Thoracic aorta (tissue), 2 donors: ENCODE measurements around the gene GATA1. TPM values are rescaled to one million over a fixed set of nuclear protein-coding genes. Genes with fewer than 3 reads are reported as not detected.

Source experiments
- ATAC-seq: fragments of 150-250 bp; one replicate; pipeline ENCODE4 v1.8.0; 2017; ENCODE audit warnings: low read depth; ENCODE audit not compliant: insufficient number of reproducible peaks, low FRiP score
- DNase-seq: peaks from one replicate; pipeline ENCODE4 v3.0.0-alpha.2; 2020; ENCODE audit warnings: low spot score
- H3K27ac ChIP-seq, 2 donors: fragments of 200-600 bp; sonication (generic); 1 replicate in 1 of 2; 2 replicates in 1 of 2; pipeline ENCODE4 v1.5.1; 2016; ENCODE audit warnings: mild to moderate bottlenecking in 2 of 2, moderate library complexity in 2 of 2
- H3K27me3 ChIP-seq: fragments of 200-600 bp; sonication (generic); replicated peaks from 2 replicates; pipeline ENCODE4 v1.6.0; 2016; ENCODE audit warnings: mild to moderate bottlenecking; ENCODE audit not compliant: insufficient read depth
- H3K36me3 ChIP-seq: fragments of 200-600 bp; sonication (generic); one replicate; pipeline ENCODE4 v1.5.1; 2016
- H3K4me1 ChIP-seq, 2 donors: fragments of 200-600 bp; sonication (generic); 1 replicate in 1 of 2; 2 replicates in 1 of 2; pipeline versions ENCODE4 v1.5.1 to v1.6.0; 2016; ENCODE audit warnings: low read depth in 2 of 2, mild to moderate bottlenecking in 1 of 2; ENCODE audit not compliant: control insufficient read depth in 1 of 2
- H3K4me3 ChIP-seq: fragments of 200-600 bp; sonication (generic); 2 replicates; pipeline ENCODE4 v1.5.1; 2016; ENCODE audit warnings: mild to moderate bottlenecking
- H3K9me3 ChIP-seq: fragments of 200-600 bp; sonication (generic); 2 replicates; pipeline ENCODE4 v1.5.1; 2016
- CTCF ChIP-seq: fragments of 200-600 bp; sonication (generic); IDR thresholded peaks from one replicate; pipeline ENCODE4 v1.5.1; 2019; ENCODE audit warnings: antibody characterized with exemption
- total RNA-seq, 2 donors: library from RNA; depleted of rRNA; stranded (reverse); fragments of >200 nt; gene quantifications; one replicate each; pipeline versions ENCODE4 v1.1.0 to v1.2.3, GENCODE V29; 2016

The GATA1 gene
- total RNA-seq, 2 donors from 2014 or later = 1.4 TPM; not detected in 1

- Histone ChIP-seq H3K4me3 (no peak overlapping the region), H3K9me3 (no peaks in the 10 kb centered on the region), H3K27me3 (no peaks in the 10 kb centered on the region), H3K36me3 (no peaks in the 10 kb centered on the region), H3K27ac (no peak overlapping the region), H3K4me1 (no peaks in the 10 kb centered on the region)
- no peak for TF ChIP-seq CTCF
- ATAC-seq (no peak), DNase-seq (no peak)
Measured at GRCh38 chrX:48745222-48745621, 41.2 kb upstream of the GATA1 start.

GRCh38 chrX:48747415-48748016 is 38.9 kb upstream of the GATA1 start:
- H3K4me1 ChIP-seq = no peaks in the 10 kb centered on the region
- no peak for TF ChIP-seq CTCF

GRCh38 chrX:48749182-48749581 is 37.2 kb upstream of the GATA1 start:
- no peak for TF ChIP-seq CTCF
- H3K9me3 ChIP-seq = no peaks in the 10 kb centered on the region
- DNase-seq (no peak), ATAC-seq (no peak)
- H3K27me3 ChIP-seq = no peaks in the 10 kb centered on the region
- H3K4me1 ChIP-seq = no peaks in the 10 kb centered on the region
- H3K4me3 ChIP-seq = no peak overlapping the region
- no peaks in the 10 kb centered on the region for H3K36me3 ChIP-seq
- no peak overlapping the region for H3K27ac ChIP-seq

More at GRCh38 chrX:48747415-48748016, 38.9 kb upstream of the GATA1 start:
- Histone ChIP-seq H3K27ac (no peak overlapping the region), H3K36me3 (no peaks in the 10 kb centered on the region), H3K9me3 (no peaks in the 10 kb centered on the region), H3K27me3 (no peaks in the 10 kb centered on the region), H3K4me3 (no peak overlapping the region)
- ATAC-seq (no peak), DNase-seq (no peak)

- H3K9me3 ChIP-seq = no peaks in the 10 kb centered on the region
- TF ChIP-seq CTCF = no peak
- ATAC-seq = no peak
- H3K4me1 ChIP-seq = no peaks in the 10 kb centered on the region
- no peak for DNase-seq
- no peaks in the 10 kb centered on the region for H3K36me3 ChIP-seq
- no peak overlapping the region for H3K27ac ChIP-seq
- no peaks in the 10 kb centered on the region for H3K27me3 ChIP-seq
- H3K4me3 ChIP-seq = no peak overlapping the region
Measured at GRCh38 chrX:48751343-48751742, 35.0 kb upstream of the GATA1 start.

GRCh38 chrX:48752498-48752897 is 33.9 kb upstream of the GATA1 start:
- ATAC-seq = no peak
- H3K27ac ChIP-seq = no peak overlapping the region
- no peaks in the 10 kb centered on the region for H3K36me3 ChIP-seq
- no peaks in the 10 kb centered on the region for H3K9me3 ChIP-seq
- no peak for DNase-seq
- no peaks in the 10 kb centered on the region for H3K4me1 ChIP-seq
- H3K4me3 ChIP-seq = no peak overlapping the region
- no peak for TF ChIP-seq CTCF
- H3K27me3 ChIP-seq = no peaks in the 10 kb centered on the region
